CD4-positive, CD25-positive, alpha-beta regulatory T cell (primary cell): ENCODE measurements around the gene CACNG5. TPM values are rescaled to one million over a fixed set of nuclear protein-coding genes. Genes with fewer than 3 reads are reported as not detected.
A peak's percentile ranks its signal among the peaks of the same experiment; 100 is the strongest.

Experiments
- ATAC-seq, 2 donors: fragments of 150-1000 bp; cut with Tn5 transposase; one replicate each; pipeline ENCODE4 v1.10.0; 2021; ENCODE audit warnings: low read depth in 2 of 2, moderate number of reproducible peaks in 2 of 2, moderate library complexity in 1 of 2
- DNase-seq, 3 donors: peaks; one replicate each; pipeline versions ENCODE4 v3.0.0 to v3.0.0-alpha.2; 2012 to 2022; ENCODE audit warnings: mixed read lengths in 1 of 3
- H3K27ac ChIP-seq: one replicate; pipeline ENCODE4 v1.7.0; 2013; ENCODE audit warnings: mild to moderate bottlenecking, low read length; ENCODE audit not compliant: insufficient read depth, poor library complexity, severe bottlenecking
- H3K27me3 ChIP-seq: one replicate; pipeline ENCODE4 v1.7.0; 2013; ENCODE audit warnings: low read length; ENCODE audit not compliant: control insufficient read depth, insufficient read depth
- H3K36me3 ChIP-seq: one replicate; pipeline ENCODE4 v1.7.0; 2013; ENCODE audit warnings: mild to moderate bottlenecking, low read length, moderate library complexity; ENCODE audit not compliant: control insufficient read depth, insufficient read depth
- H3K4me1 ChIP-seq: 2 replicates; pipeline ENCODE4 v1.7.0; 2013; ENCODE audit warnings: mild to moderate bottlenecking, low read length; ENCODE audit not compliant: insufficient read depth, control insufficient read depth, poor library complexity, severe bottlenecking
- H3K4me3 ChIP-seq: one replicate; pipeline ENCODE4 v1.7.0; 2013; ENCODE audit warnings: low read depth, mild to moderate bottlenecking, low read length, moderate library complexity
- H3K9me3 ChIP-seq, 2 experiments: 1 replicate in 1 of 2; 2 replicates in 1 of 2; pipeline ENCODE4 v1.7.0; 2013; ENCODE audit warnings: low read length in 2 of 2, mild to moderate bottlenecking in 1 of 2, moderate library complexity in 1 of 2; ENCODE audit not compliant: control insufficient read depth in 2 of 2
- H3K27ac Mint-ChIP-seq, 3 donors: one replicate each; pipeline ENCODE4 v1.8.0; 2020 to 2022; ENCODE audit warnings: mild to moderate bottlenecking in 3 of 3, mixed read lengths in 3 of 3, moderate library complexity in 2 of 3
- H3K27me3 Mint-ChIP-seq: one replicate; pipeline ENCODE4 v1.8.0; 2022; ENCODE audit warnings: mild to moderate bottlenecking, mixed read lengths
- H3K36me3 Mint-ChIP-seq: one replicate; pipeline ENCODE4 v1.8.0; 2020; ENCODE audit warnings: mixed read lengths
- H3K4me1 Mint-ChIP-seq, 4 donors: one replicate each; pipeline ENCODE4 v1.8.0; 2020 to 2022; ENCODE audit warnings: mixed read lengths in 4 of 4, mild to moderate bottlenecking in 1 of 4
- H3K4me3 Mint-ChIP-seq, 4 donors: one replicate each; pipeline ENCODE4 v1.8.0; 2020 to 2022; ENCODE audit warnings: mild to moderate bottlenecking in 4 of 4, mixed read lengths in 4 of 4, moderate library complexity in 3 of 4
- H3K9me3 Mint-ChIP-seq, 7 donors: one replicate each; pipeline ENCODE4 v1.8.0; 2020 to 2022; ENCODE audit warnings: mixed read lengths in 7 of 7, mild to moderate bottlenecking in 3 of 7, moderate library complexity in 2 of 7
- polyA plus RNA-seq, 4 donors: library from polyadenylated mRNA; unstranded; fragments of 300-500 nt; fragmentation: Illumina TruSeq; gene quantifications; one replicate each; pipeline ENCODE4 v1.2.3, GENCODE V29; 2021
- total RNA-seq: library from RNA; stranded (reverse); gene quantifications from one replicate; pipeline ENCODE4 v1.2.3, GENCODE V29; 2022

The CACNG5 gene
- total and polyA plus RNA-seq, 5 donors from 2014 or later = not detected

- no peaks in the 10 kb centered on the region for H3K4me1 Mint-ChIP-seq
- no peaks in the 10 kb centered on the region for H3K9me3 ChIP-seq
- H3K27me3 Mint-ChIP-seq = peaks cover 32% of the 10 kb centered on the region
- no peak overlapping the region for H3K27ac Mint-ChIP-seq
- H3K4me1 ChIP-seq = no peaks in the 10 kb centered on the region
- DNase-seq = no peak
- no peaks in the 10 kb centered on the region for H3K36me3 Mint-ChIP-seq
- H3K27me3 ChIP-seq = peaks cover 15% of the 10 kb centered on the region
- H3K36me3 ChIP-seq = no peaks in the 10 kb centered on the region
- no peak overlapping the region for H3K4me3 ChIP-seq
- H3K27ac ChIP-seq = no peak overlapping the region
- H3K4me3 Mint-ChIP-seq = no peak overlapping the region
- H3K9me3 Mint-ChIP-seq = peaks cover 0 to 7% (median 3%) of the 10 kb centered on the region in 7 donors
- no peak for ATAC-seq
Observed at GRCh38 chr17:66923886-66924285, 89.0 kb downstream of the CACNG5 start.

GRCh38 chr17:66925811-66926500, 91.0 kb downstream of the CACNG5 start:
- no peaks in the 10 kb centered on the region for H3K4me1 Mint-ChIP-seq
- no peaks in the 10 kb centered on the region for H3K36me3 Mint-ChIP-seq
- no peaks in the 10 kb centered on the region for H3K36me3 ChIP-seq
- H3K9me3 ChIP-seq = no peaks in the 10 kb centered on the region
- H3K9me3 Mint-ChIP-seq = peaks cover 0 to 7% (median 4%) of the 10 kb centered on the region in 7 donors
- ATAC-seq (no peak), DNase-seq (no peak)
- peaks cover 15% of the 10 kb centered on the region for H3K27me3 ChIP-seq
- no peak overlapping the region for H3K27ac Mint-ChIP-seq
- no peak overlapping the region for H3K4me3 ChIP-seq
- no peaks in the 10 kb centered on the region for H3K4me1 ChIP-seq
- no peak overlapping the region for H3K4me3 Mint-ChIP-seq
- no peak overlapping the region for H3K27ac ChIP-seq
- peaks cover 40% of the 10 kb centered on the region for H3K27me3 Mint-ChIP-seq

GRCh38 chr17:66928949-66929348, 94.0 kb downstream of the CACNG5 start:
- H3K27ac Mint-ChIP-seq = no peak overlapping the region

GRCh38 chr17:66929591-66929990, 94.7 kb downstream of the CACNG5 start:
- H3K9me3 Mint-ChIP-seq = peaks cover 0 to 2% (median 0%) of the 10 kb centered on the region in 7 donors
- no peaks in the 10 kb centered on the region for H3K36me3 Mint-ChIP-seq
- H3K27ac Mint-ChIP-seq = peak overlapping the region in 1 of 3 donors; percentile 32
- no peaks in the 10 kb centered on the region for H3K4me1 Mint-ChIP-seq
- Histone ChIP-seq H3K27ac (no peak overlapping the region), H3K9me3 (no peaks in the 10 kb centered on the region), H3K27me3 (peaks cover 15% of the 10 kb centered on the region), H3K36me3 (no peaks in the 10 kb centered on the region), H3K4me3 (no peak overlapping the region), H3K4me1 (no peaks in the 10 kb centered on the region)
- peaks cover 37% of the 10 kb centered on the region for H3K27me3 Mint-ChIP-seq
- DNase-seq = no peak
- H3K4me3 Mint-ChIP-seq = no peak overlapping the region
- ATAC-seq = no peak

More at GRCh38 chr17:66928949-66929348, 94.0 kb downstream of the CACNG5 start:
- Mint-ChIP-seq H3K27me3 (peaks cover 40% of the 10 kb centered on the region), H3K4me3 (no peak overlapping the region), H3K4me1 (no peaks in the 10 kb centered on the region), H3K36me3 (no peaks in the 10 kb centered on the region), H3K9me3 (peaks cover 0 to 5% (median 0%) of the 10 kb centered on the region in 7 donors)
- Histone ChIP-seq H3K36me3 (no peaks in the 10 kb centered on the region), H3K4me1 (no peaks in the 10 kb centered on the region), H3K4me3 (no peak overlapping the region), H3K27ac (no peak overlapping the region), H3K9me3 (no peaks in the 10 kb centered on the region), H3K27me3 (peaks cover 15% of the 10 kb centered on the region)
- ATAC-seq = no peak
- DNase-seq = no peak

- H3K9me3 ChIP-seq = no peaks in the 10 kb centered on the region
- DNase-seq = no peak
- Mint-ChIP-seq H3K4me3 (no peak overlapping the region), H3K36me3 (no peaks in the 10 kb centered on the region), H3K27me3 (peaks cover 39% of the 10 kb centered on the region), H3K4me1 (no peaks in the 10 kb centered on the region), H3K9me3 (peaks cover 0 to 3% (median 0%) of the 10 kb centered on the region in 7 donors), H3K27ac (no peak overlapping the region)
- no peak overlapping the region for H3K4me3 ChIP-seq
- H3K27me3 ChIP-seq = peaks cover 14% of the 10 kb centered on the region
- H3K36me3 ChIP-seq = no peaks in the 10 kb centered on the region
- no peak overlapping the region for H3K27ac ChIP-seq
- H3K4me1 ChIP-seq = no peaks in the 10 kb centered on the region
- no peak for ATAC-seq
Observed at GRCh38 chr17:66930933-66931332, 96.0 kb downstream of the CACNG5 start.

- H3K4me1 Mint-ChIP-seq = no peaks in the 10 kb centered on the region
- H3K36me3 Mint-ChIP-seq = no peaks in the 10 kb centered on the region
- H3K9me3 ChIP-seq = no peaks in the 10 kb centered on the region
- peaks cover 28% of the 10 kb centered on the region for H3K27me3 Mint-ChIP-seq
- DNase-seq (no peak), ATAC-seq (no peak)
- H3K9me3 Mint-ChIP-seq = peaks cover 0 to 3% (median 0%) of the 10 kb centered on the region in 7 donors
- no peaks in the 10 kb centered on the region for H3K36me3 ChIP-seq
- no peak overlapping the region for H3K27ac Mint-ChIP-seq
- no peak overlapping the region for H3K4me3 Mint-ChIP-seq
- peaks cover 3% of the 10 kb centered on the region for H3K27me3 ChIP-seq
- no peaks in the 10 kb centered on the region for H3K4me1 ChIP-seq
- H3K4me3 ChIP-seq = no peak overlapping the region
- no peak overlapping the region for H3K27ac ChIP-seq
Observed at GRCh38 chr17:66932311-66932710, 97.4 kb downstream of the CACNG5 start.

- Mint-ChIP-seq H3K27me3 (peaks cover 17% of the 10 kb centered on the region), H3K27ac (no peak overlapping the region), H3K4me1 (no peaks in the 10 kb centered on the region), H3K4me3 (no peak overlapping the region), H3K9me3 (peaks cover 0 to 9% (median 5%) of the 10 kb centered on the region in 7 donors), H3K36me3 (no peaks in the 10 kb centered on the region)
- H3K4me3 ChIP-seq = no peak overlapping the region
- ATAC-seq (no peak), DNase-seq (no peak)
- H3K36me3 ChIP-seq = no peaks in the 10 kb centered on the region
- no peaks in the 10 kb centered on the region for H3K27me3 ChIP-seq
- no peak overlapping the region for H3K27ac ChIP-seq
- H3K9me3 ChIP-seq = no peaks in the 10 kb centered on the region
- no peaks in the 10 kb centered on the region for H3K4me1 ChIP-seq
Observed at GRCh38 chr17:66934040-66934439, 99.1 kb downstream of the CACNG5 start.
